HepG2 (cell line): ENCODE results near the gene RDH16. TPM values are rescaled to one million over a fixed set of nuclear protein-coding genes. Genes with fewer than 3 reads are reported as not detected.

Experiments used
- EP300 ChIP-seq, 3 experiments: sonication (generic) in 1 of 3; formaldehyde crosslinking in 1 of 3; IDR thresholded peaks; 2 replicates each; pipeline versions ENCODE4 v1.5.1 to v1.6.1; 2011 to 2020; ENCODE audit warnings: low read depth in 2 of 3, low read length in 2 of 3, borderline replicate concordance in 1 of 3, improper control_type of control experiment in 1 of 3, mild to moderate bottlenecking in 1 of 3, missing genetic modification reagents in 1 of 3, moderate library complexity in 1 of 3
- NCOA2 ChIP-seq: sonication (generic); formaldehyde crosslinking; IDR thresholded peaks from 2 replicates; pipeline ENCODE4 v1.8.0; 2022; ENCODE audit warnings: inconsistent platforms
- NFYC ChIP-seq: IDR thresholded peaks from 2 replicates; pipeline ENCODE4 v1.6.1; 2016; ENCODE audit warnings: missing genetic modification reagents, missing compliant biosample characterization
- NR3C1 ChIP-seq: sonication (generic); formaldehyde crosslinking; IDR thresholded peaks from 2 replicates; pipeline ENCODE4 v1.4.0; 2020; ENCODE audit warnings: missing genetic modification reagents
- ONECUT2 ChIP-seq: sonication (generic); formaldehyde crosslinking; IDR thresholded peaks from 2 replicates; pipeline ENCODE4 v1.4.0; 2020; ENCODE audit warnings: missing genetic modification reagents
- PAF1 ChIP-seq: IDR thresholded peaks from 2 replicates; pipeline ENCODE4 v1.6.1; 2016; ENCODE audit warnings: missing genetic modification reagents, missing compliant biosample characterization
- RFX3 ChIP-seq: IDR thresholded peaks from 2 replicates; pipeline ENCODE4 v1.6.1; 2016; ENCODE audit warnings: missing biosample characterization, missing genetic modification reagents
- ZIK1 ChIP-seq: sonication (generic); formaldehyde crosslinking; IDR thresholded peaks from 2 replicates; pipeline ENCODE4 v1.5.0; 2020; ENCODE audit warnings: mild to moderate bottlenecking, low read depth, missing genetic modification reagents, borderline replicate concordance
- ZNF124 ChIP-seq: sonication (generic); formaldehyde crosslinking; IDR thresholded peaks from 2 replicates; pipeline ENCODE4 v1.4.0; 2020; ENCODE audit warnings: missing genetic modification reagents
- ZNF33A ChIP-seq: sonication (generic); formaldehyde crosslinking; IDR thresholded peaks from 2 replicates; pipeline ENCODE4 v1.5.1; 2020; ENCODE audit warnings: missing genetic modification reagents, mild to moderate bottlenecking, moderate library complexity, borderline replicate concordance
- ZNF543 ChIP-seq: sonication (generic); formaldehyde crosslinking; IDR thresholded peaks from 2 replicates; pipeline ENCODE4 v1.4.0; 2020; ENCODE audit warnings: mild to moderate bottlenecking, missing genetic modification reagents
- ZNF607 ChIP-seq: sonication (generic); formaldehyde crosslinking; IDR thresholded peaks from 2 replicates; pipeline ENCODE4 v1.5.1; 2020; ENCODE audit warnings: missing genetic modification reagents, mild to moderate bottlenecking, borderline replicate concordance
- ZNF749 ChIP-seq: sonication (generic); formaldehyde crosslinking; IDR thresholded peaks from 2 replicates; pipeline ENCODE4 v1.8.0; 2022; ENCODE audit warnings: mild to moderate bottlenecking, missing genetic modification reagents, moderate library complexity, borderline replicate concordance
- ZZZ3 ChIP-seq: sonication (generic); formaldehyde crosslinking; IDR thresholded peaks from 2 replicates; pipeline ENCODE4 v1.4.0; 2020; ENCODE audit warnings: missing genetic modification reagents, mild to moderate bottlenecking, borderline replicate concordance
- polyA plus RNA-seq, 8 experiments: library from polyadenylated mRNA; depleted of rRNA in 3 of 8; stranded (reverse) in 7 of 8; unstranded in 1 of 8; fragments of >200 nt; fragmentation: Illumina TruSeq in 4 of 8; extraction: Trizol in 4 of 8; gene quantifications; 2 replicates each; pipeline versions ENCODE4 v1.2.1 to v1.2.3, GENCODE V29; 2011 to 2016; ENCODE audit warnings: low read depth in 4 of 8, missing spikeins in 1 of 8, mixed read lengths in 1 of 8; ENCODE audit not compliant: insufficient read depth in 1 of 8
- total RNA-seq, 5 experiments: library from RNA; depleted of rRNA; stranded (reverse); fragments of >200 nt; fragmentation: Illumina TruSeq; extraction: Trizol; gene quantifications; 2 replicates each; pipeline ENCODE4 v1.2.3, GENCODE V29; 2016; ENCODE audit warnings: low read depth in 1 of 5
- TF ChIP-seq, protein P1 (sequence below): sonication (generic); formaldehyde crosslinking; conservative IDR thresholded peaks from 2 replicates; pipeline ENCODE4 v1.4.0; 2020; ENCODE audit warnings: missing genetic modification reagents
- TF ChIP-seq, protein P2 (sequence below): sonication (generic); formaldehyde crosslinking; IDR thresholded peaks from 2 replicates; pipeline ENCODE4; 2020; ENCODE audit warnings: missing genetic modification reagents, mild to moderate bottlenecking, borderline replicate concordance
- TF ChIP-seq, protein P3 (sequence below): sonication (generic); formaldehyde crosslinking; IDR thresholded peaks from 2 replicates; pipeline ENCODE4 v1.8.0; 2022; ENCODE audit warnings: missing genetic modification reagents, mild to moderate bottlenecking, borderline replicate concordance
- TF ChIP-seq, protein P4 (sequence below): sonication (generic); formaldehyde crosslinking; IDR thresholded peaks from 2 replicates; pipeline ENCODE4 v1.4.0; 2020; ENCODE audit warnings: missing genetic modification reagents, mild to moderate bottlenecking, borderline replicate concordance

Gene RDH16
- total and polyA plus RNA-seq, 2 of the 13 experiments (the other 11 are each of a cell fraction or from before 2014, with no cell fraction given), result 0.05 to 0.13 TPM

DNA sequence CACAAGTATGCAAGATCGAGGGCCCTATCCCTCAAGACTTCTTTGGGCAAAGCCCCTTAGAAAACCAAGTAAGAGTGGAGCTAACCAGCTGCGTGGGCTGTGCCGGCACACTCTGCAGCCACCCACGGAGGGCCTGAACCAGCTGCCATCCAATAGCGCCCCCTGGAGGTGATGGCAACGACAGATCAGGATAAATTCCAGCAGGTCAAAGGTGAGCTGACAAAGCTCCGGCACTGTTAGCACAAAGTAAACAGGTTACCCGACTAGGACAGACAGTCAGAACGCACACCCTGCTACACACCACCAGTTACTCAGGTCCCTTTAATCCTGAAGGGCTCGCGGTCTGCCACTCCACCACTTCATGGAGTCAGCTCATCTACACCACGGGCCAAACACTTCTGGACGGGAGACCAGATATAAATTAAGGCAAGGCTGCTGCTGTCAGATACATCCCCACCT lies 44.1 kb upstream of the RDH16 start (continued):
- TF ChIP-seq NFYC (CRISPR knock-in tag) (no peak), PAF1 (CRISPR knock-in tag) (no peak), ZNF749 (CRISPR knock-in tag) (no peak), ZNF33A (CRISPR knock-in tag) (0 out of 2 replicates have a peak, but pooled peaks have one; percentile 32), NR3C1 (no peak), ZNF124 (no peak), RFX3 (CRISPR knock-in tag) (no peak), ZNF543 (no peak), ZZZ3 (no peak), NCOA2 (CRISPR knock-in tag) (peak; percentile 34; the same call in 1 of the 2 replicates), ZIK1 (CRISPR knock-in tag) (no peak), ONECUT2 (CRISPR knock-in tag) (no peak), EP300 (IDR thresholded peaks at IDR 0.05; ENCODE audit: low read depth in 2 of 2, low read length in 2 of 2) (peak in 1 of 2 experiments; percentile 18; a peak in 1 of 4 replicates), EP300 (CRISPR knock-in tag; IDR thresholded peaks at IDR 0.05; ENCODE audit: borderline replicate concordance) (no peak), ZNF607 (no peak; the same call in 1 of the 2 replicates)
- TF ChIP-seq, protein P1, sequence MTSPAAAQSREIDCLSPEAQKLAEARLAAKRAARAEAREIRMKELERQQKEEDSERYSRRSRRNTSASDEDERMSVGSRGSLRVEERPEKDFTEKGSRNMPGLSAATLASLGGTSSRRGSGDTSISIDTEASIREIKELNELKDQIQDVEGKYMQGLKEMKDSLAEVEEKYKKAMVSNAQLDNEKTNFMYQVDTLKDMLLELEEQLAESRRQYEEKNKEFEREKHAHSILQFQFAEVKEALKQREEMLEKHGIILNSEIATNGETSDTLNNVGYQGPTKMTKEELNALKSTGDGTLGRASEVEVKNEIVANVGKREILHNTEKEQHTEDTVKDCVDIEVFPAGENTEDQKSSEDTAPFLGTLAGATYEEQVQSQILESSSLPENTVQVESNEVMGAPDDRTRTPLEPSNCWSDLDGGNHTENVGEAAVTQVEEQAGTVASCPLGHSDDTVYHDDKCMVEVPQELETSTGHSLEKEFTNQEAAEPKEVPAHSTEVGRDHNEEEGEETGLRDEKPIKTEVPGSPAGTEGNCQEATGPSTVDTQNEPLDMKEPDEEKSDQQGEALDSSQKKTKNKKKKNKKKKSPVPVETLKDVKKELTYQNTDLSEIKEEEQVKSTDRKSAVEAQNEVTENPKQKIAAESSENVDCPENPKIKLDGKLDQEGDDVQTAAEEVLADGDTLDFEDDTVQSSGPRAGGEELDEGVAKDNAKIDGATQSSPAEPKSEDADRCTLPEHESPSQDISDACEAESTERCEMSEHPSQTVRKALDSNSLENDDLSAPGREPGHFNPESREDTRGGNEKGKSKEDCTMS (CRISPR knock-in tag), result no peak
- TF ChIP-seq, protein P2, sequence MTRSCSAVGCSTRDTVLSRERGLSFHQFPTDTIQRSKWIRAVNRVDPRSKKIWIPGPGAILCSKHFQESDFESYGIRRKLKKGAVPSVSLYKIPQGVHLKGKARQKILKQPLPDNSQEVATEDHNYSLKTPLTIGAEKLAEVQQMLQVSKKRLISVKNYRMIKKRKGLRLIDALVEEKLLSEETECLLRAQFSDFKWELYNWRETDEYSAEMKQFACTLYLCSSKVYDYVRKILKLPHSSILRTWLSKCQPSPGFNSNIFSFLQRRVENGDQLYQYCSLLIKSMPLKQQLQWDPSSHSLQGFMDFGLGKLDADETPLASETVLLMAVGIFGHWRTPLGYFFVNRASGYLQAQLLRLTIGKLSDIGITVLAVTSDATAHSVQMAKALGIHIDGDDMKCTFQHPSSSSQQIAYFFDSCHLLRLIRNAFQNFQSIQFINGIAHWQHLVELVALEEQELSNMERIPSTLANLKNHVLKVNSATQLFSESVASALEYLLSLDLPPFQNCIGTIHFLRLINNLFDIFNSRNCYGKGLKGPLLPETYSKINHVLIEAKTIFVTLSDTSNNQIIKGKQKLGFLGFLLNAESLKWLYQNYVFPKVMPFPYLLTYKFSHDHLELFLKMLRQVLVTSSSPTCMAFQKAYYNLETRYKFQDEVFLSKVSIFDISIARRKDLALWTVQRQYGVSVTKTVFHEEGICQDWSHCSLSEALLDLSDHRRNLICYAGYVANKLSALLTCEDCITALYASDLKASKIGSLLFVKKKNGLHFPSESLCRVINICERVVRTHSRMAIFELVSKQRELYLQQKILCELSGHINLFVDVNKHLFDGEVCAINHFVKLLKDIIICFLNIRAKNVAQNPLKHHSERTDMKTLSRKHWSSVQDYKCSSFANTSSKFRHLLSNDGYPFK, result peak; percentile 29; the same call in 1 of the 2 replicates
- TF ChIP-seq, protein P3, sequence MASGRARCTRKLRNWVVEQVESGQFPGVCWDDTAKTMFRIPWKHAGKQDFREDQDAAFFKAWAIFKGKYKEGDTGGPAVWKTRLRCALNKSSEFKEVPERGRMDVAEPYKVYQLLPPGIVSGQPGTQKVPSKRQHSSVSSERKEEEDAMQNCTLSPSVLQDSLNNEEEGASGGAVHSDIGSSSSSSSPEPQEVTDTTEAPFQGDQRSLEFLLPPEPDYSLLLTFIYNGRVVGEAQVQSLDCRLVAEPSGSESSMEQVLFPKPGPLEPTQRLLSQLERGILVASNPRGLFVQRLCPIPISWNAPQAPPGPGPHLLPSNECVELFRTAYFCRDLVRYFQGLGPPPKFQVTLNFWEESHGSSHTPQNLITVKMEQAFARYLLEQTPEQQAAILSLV, result peak; percentile 72; the same call in 1 of the 2 replicates
- TF ChIP-seq, protein P4, sequence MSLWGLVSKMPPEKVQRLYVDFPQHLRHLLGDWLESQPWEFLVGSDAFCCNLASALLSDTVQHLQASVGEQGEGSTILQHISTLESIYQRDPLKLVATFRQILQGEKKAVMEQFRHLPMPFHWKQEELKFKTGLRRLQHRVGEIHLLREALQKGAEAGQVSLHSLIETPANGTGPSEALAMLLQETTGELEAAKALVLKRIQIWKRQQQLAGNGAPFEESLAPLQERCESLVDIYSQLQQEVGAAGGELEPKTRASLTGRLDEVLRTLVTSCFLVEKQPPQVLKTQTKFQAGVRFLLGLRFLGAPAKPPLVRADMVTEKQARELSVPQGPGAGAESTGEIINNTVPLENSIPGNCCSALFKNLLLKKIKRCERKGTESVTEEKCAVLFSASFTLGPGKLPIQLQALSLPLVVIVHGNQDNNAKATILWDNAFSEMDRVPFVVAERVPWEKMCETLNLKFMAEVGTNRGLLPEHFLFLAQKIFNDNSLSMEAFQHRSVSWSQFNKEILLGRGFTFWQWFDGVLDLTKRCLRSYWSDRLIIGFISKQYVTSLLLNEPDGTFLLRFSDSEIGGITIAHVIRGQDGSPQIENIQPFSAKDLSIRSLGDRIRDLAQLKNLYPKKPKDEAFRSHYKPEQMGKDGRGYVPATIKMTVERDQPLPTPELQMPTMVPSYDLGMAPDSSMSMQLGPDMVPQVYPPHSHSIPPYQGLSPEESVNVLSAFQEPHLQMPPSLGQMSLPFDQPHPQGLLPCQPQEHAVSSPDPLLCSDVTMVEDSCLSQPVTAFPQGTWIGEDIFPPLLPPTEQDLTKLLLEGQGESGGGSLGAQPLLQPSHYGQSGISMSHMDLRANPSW (CRISPR knock-in tag), result no peak
